ENCODE measurements around the gene BCL6. TPM values are rescaled to one million over a fixed set of nuclear protein-coding genes. Genes with fewer than 3 reads are reported as not detected.

BCL6 gene
- total RNA-seq, 4 donors from 2014 or later = 6.6 to 188 (median 51.0) TPM

GRCh38 chr3:187750513-187751123 is 5.3 kb upstream of the BCL6 start:
- Histone ChIP-seq H3K4me3 (peak overlapping the region in 1 of 2 donors; percentile 15), H3K27ac (no peak overlapping the region), H3K36me3 (no peaks in the 10 kb centered on the region), H3K9me3 (no peaks in the 10 kb centered on the region), H3K27me3 (no peaks in the 10 kb centered on the region), H3K4me1 (peaks cover 4 to 8% of the 10 kb centered on the region in 2 donors)
- no peak for TF ChIP-seq CTCF (IDR thresholded peaks at IDR 0.05)
- no peak for TF ChIP-seq POLR2A (IDR thresholded peaks at IDR 0.05)
- no peak for DNase-seq
- intact Hi-C loops (cut with DNase I; ENCODE audit: low total_unique reads) = no loop called here

GRCh38 chr3:187750006-187750512 is 4.8 kb upstream of the BCL6 start:
- Histone ChIP-seq H3K36me3 (no peaks in the 10 kb centered on the region), H3K27ac (no peak overlapping the region), H3K27me3 (no peaks in the 10 kb centered on the region), H3K4me1 (peaks cover 4 to 8% of the 10 kb centered on the region in 2 donors), H3K9me3 (no peaks in the 10 kb centered on the region), H3K4me3 (peak overlapping the region in 1 of 2 donors; percentile 15)
- TF ChIP-seq CTCF (IDR thresholded peaks at IDR 0.05) (no peak), POLR2A (IDR thresholded peaks at IDR 0.05) (peak in 1 of 2 donors; percentile 25)
- DNase-seq = no peak
- intact Hi-C loops (cut with DNase I; ENCODE audit: low total_unique reads) = no loop called here

- intact Hi-C loops (cut with DNase I; ENCODE audit: low total_unique reads) = loop anchor here (10.0 kb wide), 1 partner anchor 307 kb away; no protein-coding TSS in a partner anchor
- DNase-seq = peak; percentile 91 to 93
- H3K9me3 ChIP-seq = no peaks in the 10 kb centered on the region
- peak overlapping the region; percentile 98 to 100 for H3K27ac ChIP-seq
- peaks cover 4 to 8% of the 10 kb centered on the region in 2 donors for H3K4me1 ChIP-seq
- no peak overlapping the region for H3K4me3 ChIP-seq
- H3K27me3 ChIP-seq = no peaks in the 10 kb centered on the region
- H3K36me3 ChIP-seq = no peaks in the 10 kb centered on the region
- TF ChIP-seq POLR2A (IDR thresholded peaks at IDR 0.05) = no peak
- TF ChIP-seq CTCF (IDR thresholded peaks at IDR 0.05) = peak; percentile 80 to 94 (median 89)
Measured at GRCh38 chr3:187748050-187748481, 2.8 kb upstream of the BCL6 start.

- H3K27me3 ChIP-seq = no peaks in the 10 kb centered on the region
- no peak overlapping the region for H3K4me3 ChIP-seq
- H3K9me3 ChIP-seq = no peaks in the 10 kb centered on the region
- intact Hi-C loops (cut with DNase I; ENCODE audit: low total_unique reads) = loop anchor here (10.0 kb wide), 1 partner anchor 307 kb away; no protein-coding TSS in a partner anchor
- TF ChIP-seq CTCF (IDR thresholded peaks at IDR 0.05) (no peak), POLR2A (IDR thresholded peaks at IDR 0.05) (no peak)
- peak overlapping the region; percentile 98 to 100 for H3K27ac ChIP-seq
- no peaks in the 10 kb centered on the region for H3K36me3 ChIP-seq
- H3K4me1 ChIP-seq = peaks cover 4 to 8% of the 10 kb centered on the region in 2 donors
- DNase-seq = no peak
Measured at GRCh38 chr3:187747506-187747905, 2.2 kb upstream of the BCL6 start.

All from uterus (tissue), 4 donors.